Measurements from ENCODE around the gene SNX8. TPM values are rescaled to one million over a fixed set of nuclear protein-coding genes. Genes with fewer than 3 reads are reported as not detected.
"Not testable (repeated sequence)": the region's sequence is repeated elsewhere in the genome, so short reads cannot be mapped to it uniquely, and the experiment has no call there.

The SNX8 gene
- total RNA-seq, 1 experiment from 2014 or later = 14.2 TPM

- no peak for DNase-seq (ENCODE audit: extremely low read depth, low read depth)
These were observed 18.2 kb downstream of the SNX8 start for GRCh38 chr7:2295936-2296620.

GRCh38 chr7:2290877-2291276, 23.4 kb downstream of the SNX8 start:
- DNase-seq (ENCODE audit: extremely low read depth, low read depth) = no peak

DNA sequence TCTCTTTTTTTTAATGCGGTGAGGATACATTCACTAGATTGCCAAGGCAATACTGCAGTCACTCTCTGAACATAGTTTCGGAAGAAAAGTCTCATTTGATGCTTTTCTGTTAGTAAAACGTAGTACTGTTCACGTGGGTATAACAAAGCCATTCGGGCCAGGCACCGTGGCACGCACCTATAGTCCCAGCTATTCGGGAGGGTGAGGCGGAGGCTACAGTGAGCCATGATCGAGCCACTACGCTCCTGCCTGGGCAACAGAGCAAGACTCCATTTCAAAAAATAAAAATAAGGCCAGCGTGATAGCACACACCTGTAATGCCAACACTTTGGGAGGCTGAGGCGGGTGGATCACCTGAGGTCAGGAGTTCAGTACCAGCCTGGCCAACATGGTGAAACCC, 24.6 kb downstream of the SNX8 start:
- DNase-seq (ENCODE audit: extremely low read depth, low read depth) = no peak

- no peak for DNase-seq (ENCODE audit: extremely low read depth, low read depth)
These were observed 25.1 kb downstream of the SNX8 start for GRCh38 chr7:2289111-2289586.

- DNase-seq (ENCODE audit: extremely low read depth, low read depth) = no peak
These were observed 25.7 kb downstream of the SNX8 start for GRCh38 chr7:2288503-2288902.

GRCh38 chr7:2287745-2288144, 26.5 kb downstream of the SNX8 start:
- no peak for DNase-seq (ENCODE audit: extremely low read depth, low read depth)

GRCh38 chr7:2283074-2283473, 31.2 kb downstream of the SNX8 start:
- no peak for DNase-seq (ENCODE audit: extremely low read depth, low read depth)

- DNase-seq (ENCODE audit: extremely low read depth, low read depth) = no peak
These were observed 32.0 kb downstream of the SNX8 start for GRCh38 chr7:2282185-2282751.

DNA sequence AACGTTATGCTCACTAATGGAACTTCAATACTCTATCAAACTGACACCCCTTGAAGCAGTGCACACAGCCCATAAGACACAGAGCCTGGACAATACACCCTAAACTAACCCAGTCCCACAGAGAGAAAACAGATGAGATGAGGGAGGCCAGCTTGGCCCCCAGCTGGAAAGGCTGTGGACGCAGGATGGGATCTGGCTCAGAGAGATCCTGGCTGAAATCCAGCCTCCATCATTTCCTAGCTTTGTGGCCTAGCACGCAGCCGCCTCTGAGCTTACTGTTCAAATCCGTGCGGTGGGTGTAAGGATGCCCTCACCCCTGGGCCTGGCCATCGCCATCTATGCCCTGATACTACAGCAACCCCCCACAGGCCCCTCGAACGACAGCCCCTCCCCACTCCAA, 32.7 kb downstream of the SNX8 start:
- DNase-seq (ENCODE audit: extremely low read depth, low read depth) = no peak

DNA sequence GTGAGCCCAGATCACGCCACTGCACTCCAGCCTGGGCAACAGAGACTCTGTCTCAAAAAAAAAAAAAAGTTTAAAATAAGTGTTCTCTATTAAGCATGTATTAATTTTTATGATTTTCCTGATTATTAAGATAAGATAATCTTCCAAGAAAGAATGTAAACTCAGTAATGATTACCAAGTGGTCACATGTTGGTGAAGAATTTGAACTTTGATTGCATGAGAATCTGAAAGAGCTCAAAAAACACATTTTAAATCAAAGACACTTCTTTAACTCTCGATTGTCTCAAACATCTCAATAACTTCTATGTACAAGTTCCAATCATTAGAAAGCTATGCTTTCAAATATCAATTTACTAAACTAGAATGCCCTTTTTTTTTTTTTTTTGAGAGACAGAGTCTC, 33.8 kb downstream of the SNX8 start:
- no peak for DNase-seq (ENCODE audit: extremely low read depth, low read depth)

DNA sequence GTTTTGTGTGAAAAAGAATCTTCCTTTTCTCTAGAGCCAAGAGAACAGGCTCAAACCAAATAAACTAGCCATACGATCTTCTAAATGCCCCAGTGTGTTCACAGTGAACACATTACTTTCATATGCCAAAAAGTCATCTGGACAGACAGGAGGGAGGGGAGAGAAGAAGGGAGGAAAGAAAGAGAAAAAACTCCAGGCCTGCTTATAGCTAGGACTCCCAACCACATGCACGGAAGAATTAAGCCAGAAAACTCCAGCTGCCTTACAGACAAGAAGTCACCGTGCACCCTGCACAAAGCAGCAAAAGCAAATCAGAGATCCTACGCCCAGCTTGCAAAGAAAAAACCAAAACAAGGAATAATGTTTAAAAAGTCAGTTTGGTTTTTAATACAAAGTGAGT, 34.3 kb downstream of the SNX8 start:
- DNase-seq (ENCODE audit: extremely low read depth, low read depth) = no peak

DNA sequence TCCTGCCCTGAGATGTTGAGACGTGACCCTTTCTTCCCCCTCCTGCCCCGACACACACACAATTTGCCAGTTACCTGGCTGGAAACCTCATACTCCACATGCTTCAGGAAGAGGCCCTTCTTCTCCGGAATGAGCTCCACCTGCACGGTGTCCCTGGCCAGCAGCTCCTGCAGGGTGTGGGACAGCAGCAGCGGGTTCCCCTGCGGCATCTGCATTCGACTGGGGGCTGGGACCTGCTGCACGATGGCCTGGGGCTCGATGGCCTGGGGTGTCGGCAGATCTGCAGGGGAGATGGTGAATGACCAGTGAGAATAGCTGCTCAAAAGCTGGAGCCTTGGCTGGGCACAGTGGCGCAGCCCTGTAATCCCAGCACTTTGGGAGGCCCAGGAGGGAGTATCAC, 36.2 kb downstream of the SNX8 start:
- DNase-seq (ENCODE audit: extremely low read depth, low read depth) = no peak

DNA sequence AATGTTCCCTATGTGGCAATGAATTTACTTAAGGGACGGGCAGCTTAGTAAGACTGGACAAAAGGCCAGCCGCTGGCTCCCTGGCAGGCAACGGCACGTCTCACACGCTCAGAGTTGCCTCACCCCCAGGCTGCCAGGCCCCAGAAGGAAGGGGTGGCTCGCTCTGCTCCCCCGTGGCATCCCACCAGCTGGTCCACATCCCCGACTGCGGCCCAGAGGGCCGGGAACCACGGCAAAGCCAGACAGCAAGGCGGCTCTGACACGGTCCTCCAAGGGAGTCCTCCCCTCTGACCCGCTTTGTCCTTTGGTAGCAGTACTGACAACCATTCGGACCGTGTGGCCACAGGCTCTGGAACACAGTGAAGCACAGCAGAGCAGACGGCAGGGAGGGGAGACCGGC, 38.1 kb downstream of the SNX8 start:
- no peak for DNase-seq (ENCODE audit: extremely low read depth, low read depth)

GRCh38 chr7:2275101-2275500, 39.1 kb downstream of the SNX8 start:
- DNase-seq (ENCODE audit: extremely low read depth, low read depth) = no peak

DNA sequence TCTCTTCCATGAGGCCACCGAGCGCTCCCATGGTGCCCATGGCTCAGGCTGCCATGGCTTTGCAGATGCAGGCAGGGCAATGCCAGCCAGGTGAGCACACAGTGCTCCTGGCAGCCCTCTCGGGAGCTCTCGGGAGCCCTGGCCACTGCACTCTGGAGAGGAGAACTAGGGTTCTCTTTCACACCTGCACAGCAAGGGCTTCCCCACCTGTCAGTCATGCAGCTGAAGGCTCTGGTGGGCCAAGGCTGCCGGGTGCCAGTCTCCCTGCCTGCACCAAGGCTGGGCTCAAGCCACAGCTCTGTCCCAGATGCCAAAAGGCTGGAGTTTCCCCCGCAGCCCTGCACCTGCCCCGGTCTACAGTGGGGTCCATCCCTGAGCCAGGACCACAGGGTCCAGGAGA, 39.6 kb downstream of the SNX8 start:
- DNase-seq (ENCODE audit: extremely low read depth, low read depth) = no peak

GRCh38 chr7:2273866-2274265, 40.4 kb downstream of the SNX8 start:
- no peak for DNase-seq (ENCODE audit: extremely low read depth, low read depth)

DNA sequence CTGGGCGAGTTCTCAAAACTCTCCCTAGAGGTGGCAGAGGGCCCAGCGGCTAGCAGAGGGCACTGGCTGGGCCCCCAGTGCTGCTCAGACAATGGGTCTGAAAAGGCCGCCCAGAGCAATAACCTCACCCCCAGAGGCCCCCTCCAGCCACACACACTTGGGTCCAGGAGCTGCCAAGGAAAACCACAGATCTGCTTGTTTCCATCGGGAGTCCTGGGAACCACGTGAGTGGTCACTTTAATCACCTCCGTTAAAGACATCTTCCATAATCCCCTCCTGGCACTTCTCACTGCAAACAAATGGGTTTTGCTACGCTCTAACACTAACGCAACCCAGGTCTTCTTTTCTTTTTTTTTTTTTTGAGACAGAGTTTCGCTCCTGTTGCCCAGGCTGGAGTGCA, 42.2 kb downstream of the SNX8 start:
- no peak for DNase-seq (ENCODE audit: extremely low read depth, low read depth)

GRCh38 chr7:2271273-2272026, 42.8 kb downstream of the SNX8 start:
- DNase-seq (ENCODE audit: extremely low read depth, low read depth) = no peak

DNA sequence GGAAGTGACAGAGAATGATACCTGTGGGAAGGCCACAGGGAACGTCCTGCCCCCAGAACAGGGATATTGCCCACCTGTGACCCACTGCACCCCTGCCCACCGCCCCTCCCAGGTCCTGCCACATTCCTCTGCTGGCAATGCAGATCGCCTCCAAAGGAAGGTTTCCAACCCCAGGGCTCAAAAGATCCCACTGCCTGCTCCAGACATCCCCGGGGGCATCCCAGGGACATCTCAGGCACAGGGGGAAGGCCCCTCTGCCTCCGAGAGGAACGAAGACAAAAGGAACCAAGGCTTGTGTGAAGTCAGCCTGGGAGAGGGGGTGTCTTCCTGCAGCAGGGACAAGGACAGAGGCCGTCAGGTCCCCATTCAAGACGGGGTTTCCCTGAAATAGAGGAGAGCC, 43.7 kb downstream of the SNX8 start:
- no peak for DNase-seq (ENCODE audit: extremely low read depth, low read depth)

DNA sequence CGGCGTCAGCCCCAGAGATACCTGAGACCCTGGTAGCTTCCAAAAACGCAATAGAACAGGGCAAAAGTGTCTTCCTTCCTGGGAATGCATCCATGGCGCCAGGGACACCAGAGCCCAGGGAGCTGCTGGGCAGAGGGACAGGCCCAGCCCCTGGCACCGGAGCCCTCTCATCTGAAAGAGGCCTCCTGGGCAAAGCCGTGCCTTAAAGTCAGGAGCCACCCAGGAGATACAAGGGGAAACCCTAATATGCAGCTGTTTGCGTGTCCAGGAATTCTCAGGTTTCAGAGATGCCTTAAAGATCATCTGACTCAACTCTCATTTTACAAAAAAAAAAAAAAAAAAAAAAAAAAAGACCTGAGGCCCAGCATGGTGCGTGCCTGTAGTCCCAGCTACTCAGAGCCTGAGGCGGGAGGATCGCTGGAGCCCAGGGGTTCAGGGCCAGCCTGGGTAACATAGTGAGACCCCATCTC, 44.2 kb downstream of the SNX8 start:
- no peak for DNase-seq (ENCODE audit: extremely low read depth, low read depth)

GRCh38 chr7:2269089-2269990, 44.9 kb downstream of the SNX8 start:
- DNase-seq (ENCODE audit: extremely low read depth, low read depth) = not testable (repeated sequence)

Data from NCI-H460 (cell line).